ENCODE measurements around the gene C6orf89.

C6orf89 gene

GRCh38 chr6:36852481-36853147 is 33.1 kb upstream of the C6orf89 start:
- DNase-seq: no peak

GRCh38 chr6:36853325-36853724 is 32.4 kb upstream of the C6orf89 start:
- DNase-seq: no peak

GRCh38 chr6:36855750-36856149 is 30.0 kb upstream of the C6orf89 start:
- no peak for DNase-seq

GRCh38 chr6:36856277-36856676 is 29.5 kb upstream of the C6orf89 start:
- DNase-seq: no peak

GRCh38 chr6:36857325-36857724 is 28.4 kb upstream of the C6orf89 start:
- no peak for DNase-seq

- no peak for DNase-seq
These were observed 27.3 kb upstream of the C6orf89 start for GRCh38 chr6:36858407-36858981.

GRCh38 chr6:36860126-36860525 is 25.6 kb upstream of the C6orf89 start:
- no peak for DNase-seq

- DNase-seq: no peak
These were observed 23.4 kb upstream of the C6orf89 start for GRCh38 chr6:36862164-36862847.

GRCh38 chr6:36862848-36863382 is 22.8 kb upstream of the C6orf89 start:
- no peak for DNase-seq

GRCh38 chr6:36863670-36864540 is 21.8 kb upstream of the C6orf89 start:
- DNase-seq: no peak

GRCh38 chr6:36865835-36866234 is 19.9 kb upstream of the C6orf89 start:
- no peak for DNase-seq

- no peak for DNase-seq
These were observed 18.1 kb upstream of the C6orf89 start for GRCh38 chr6:36867471-36868224.

- DNase-seq: no peak
These were observed 14.1 kb upstream of the C6orf89 start for GRCh38 chr6:36871686-36872085.

GRCh38 chr6:36873115-36873514 is 12.6 kb upstream of the C6orf89 start:
- no peak for DNase-seq

GRCh38 chr6:36873612-36874442 is 11.9 kb upstream of the C6orf89 start:
- peak; percentile 23 for DNase-seq

- peak; percentile 93 for DNase-seq
These were observed 11.1 kb upstream of the C6orf89 start, which contains the start of gene PPIL1 for GRCh38 chr6:36874443-36875249. Gene PPIL1 (minus strand): TSS chr6:36874803. CDS start chr6:36874772, 31 bp downstream.

GRCh38 chr6:36875250-36875633 is 10.5 kb upstream of the C6orf89 start:
- no peak for DNase-seq

- DNase-seq: no peak
These were observed 1.1 kb upstream of the C6orf89 start for GRCh38 chr6:36884610-36885009.

GRCh38 chr6:36886950-36887618 is 1.3 kb downstream of the C6orf89 start:
- no peak for DNase-seq

All from NCI-H526 treated with DMSO at 0.1 percent for 48 hours (cell line).